A549 (cell line): Measurements from ENCODE around the gene CTCF.

ENCODE experiments used
- BHLHE40 ChIP-seq: IDR thresholded peaks from 2 replicates; pipeline ENCODE4 v1.6.1; 2012; ENCODE audit warnings: low read depth, low read length, inconsistent platforms
- CBX2 ChIP-seq: fragments of 200-600 bp; sonication (generic); IDR thresholded peaks from 2 replicates; pipeline ENCODE4 v1.6.1; 2016; ENCODE audit warnings: low read depth, mild to moderate bottlenecking, borderline replicate concordance
- CTCF ChIP-seq: fragments of >200 bp; sonication (Bioruptor Twin); formaldehyde crosslinking; IDR thresholded peaks from 3 replicates; pipeline ENCODE4 v1.5.1; 2016
- E2F6 ChIP-seq: IDR thresholded peaks from 2 replicates; pipeline ENCODE4 v1.6.1; 2012; ENCODE audit warnings: low read depth, borderline replicate concordance
- ELK1 ChIP-seq: fragments of 150-350 bp; IDR thresholded peaks from 2 replicates; pipeline ENCODE4 v1.6.1; 2014; ENCODE audit warnings: low read depth, mild to moderate bottlenecking, low read length
- MAX ChIP-seq: IDR thresholded peaks from 2 replicates; pipeline ENCODE4 v1.6.1; 2012
- POLR2A ChIP-seq: IDR thresholded peaks from 2 replicates; pipeline ENCODE4 v1.6.1; 2012; ENCODE audit warnings: mild to moderate bottlenecking, low read length
- REST ChIP-seq: fragments of 200-600 bp; sonication (generic); IDR thresholded peaks from 2 replicates; pipeline ENCODE4 v1.6.1; 2016; ENCODE audit warnings: antibody characterized with exemption, mild to moderate bottlenecking, moderate library complexity

GRCh38 chr16:67543582-67543981 is 18.7 kb upstream of the CTCF start:
- TF ChIP-seq CTCF = no peak
- TF ChIP-seq POLR2A = no peak
- no peak for TF ChIP-seq REST
- no peak for TF ChIP-seq CBX2
- no peak for TF ChIP-seq E2F6
- TF ChIP-seq MAX = no peak
- TF ChIP-seq ELK1 = no peak
- TF ChIP-seq BHLHE40 = no peak
